Fibroblast of mammary gland (primary cell): ENCODE results near the gene RBPJ.

Experiments
- DNase-seq: peaks from one replicate; pipeline ENCODE4 v3.0.0-alpha.2; 2010; ENCODE audit warnings: low read depth
- H3K4me3 ChIP-seq: 2 replicates; pipeline ENCODE4 v1.5.1; 2011; ENCODE audit warnings: low read depth, mild to moderate bottlenecking, low read length, moderate library complexity; ENCODE audit not compliant: control insufficient read depth
- TF ChIP-seq, protein P1 (sequence below): conservative IDR thresholded peaks from 2 replicates; pipeline ENCODE4 v1.5.1; 2011; ENCODE audit warnings: low read depth, low read length, inconsistent platforms; ENCODE audit not compliant: control insufficient read depth, insufficient read depth

The RBPJ gene

DNA sequence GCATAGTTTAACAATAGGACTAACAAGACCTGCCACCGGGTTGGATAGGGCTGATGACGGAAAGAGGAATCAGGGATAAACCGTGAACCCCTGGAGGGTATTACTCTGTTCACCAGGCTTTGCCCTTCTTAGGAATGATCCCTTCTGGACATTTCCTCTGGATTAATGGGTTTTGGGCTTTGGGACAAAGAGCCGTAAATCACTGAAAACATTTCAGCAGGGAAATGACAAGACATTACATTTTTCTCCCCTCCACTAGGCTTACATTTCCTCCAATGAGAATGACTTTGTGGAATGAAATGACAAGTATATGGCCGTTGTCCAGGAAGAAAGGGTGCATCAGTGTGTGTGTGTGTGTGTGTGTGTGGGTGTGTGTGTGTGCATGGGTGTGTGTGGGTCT, 25.9 kb upstream of the RBPJ start:
- no peak for DNase-seq
- TF ChIP-seq, protein P1, sequence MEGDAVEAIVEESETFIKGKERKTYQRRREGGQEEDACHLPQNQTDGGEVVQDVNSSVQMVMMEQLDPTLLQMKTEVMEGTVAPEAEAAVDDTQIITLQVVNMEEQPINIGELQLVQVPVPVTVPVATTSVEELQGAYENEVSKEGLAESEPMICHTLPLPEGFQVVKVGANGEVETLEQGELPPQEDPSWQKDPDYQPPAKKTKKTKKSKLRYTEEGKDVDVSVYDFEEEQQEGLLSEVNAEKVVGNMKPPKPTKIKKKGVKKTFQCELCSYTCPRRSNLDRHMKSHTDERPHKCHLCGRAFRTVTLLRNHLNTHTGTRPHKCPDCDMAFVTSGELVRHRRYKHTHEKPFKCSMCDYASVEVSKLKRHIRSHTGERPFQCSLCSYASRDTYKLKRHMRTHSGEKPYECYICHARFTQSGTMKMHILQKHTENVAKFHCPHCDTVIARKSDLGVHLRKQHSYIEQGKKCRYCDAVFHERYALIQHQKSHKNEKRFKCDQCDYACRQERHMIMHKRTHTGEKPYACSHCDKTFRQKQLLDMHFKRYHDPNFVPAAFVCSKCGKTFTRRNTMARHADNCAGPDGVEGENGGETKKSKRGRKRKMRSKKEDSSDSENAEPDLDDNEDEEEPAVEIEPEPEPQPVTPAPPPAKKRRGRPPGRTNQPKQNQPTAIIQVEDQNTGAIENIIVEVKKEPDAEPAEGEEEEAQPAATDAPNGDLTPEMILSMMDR = no peak
- no peak overlapping the region for H3K4me3 ChIP-seq

DNA sequence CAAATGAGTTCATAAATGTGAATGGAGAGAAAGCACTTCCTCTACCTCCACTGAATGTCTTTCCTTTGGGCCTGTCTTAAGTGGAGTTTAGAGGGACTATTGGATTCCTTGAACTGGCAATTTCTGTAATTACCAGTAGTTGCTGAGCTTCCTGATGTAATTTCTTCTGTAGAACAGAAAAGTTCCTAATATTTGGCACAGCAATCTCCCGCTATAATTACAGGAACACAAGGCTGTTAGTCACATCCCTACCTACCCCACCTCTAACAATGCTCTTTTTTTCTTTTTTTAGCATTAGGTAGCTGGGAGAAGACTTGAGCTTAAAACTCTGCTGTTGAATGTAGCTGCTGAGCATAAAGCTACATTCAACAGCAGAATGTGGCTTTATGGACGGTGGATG, 24.8 kb upstream of the RBPJ start:
- TF ChIP-seq, protein P1 = no peak
- no peak for DNase-seq
- no peak overlapping the region for H3K4me3 ChIP-seq

DNA sequence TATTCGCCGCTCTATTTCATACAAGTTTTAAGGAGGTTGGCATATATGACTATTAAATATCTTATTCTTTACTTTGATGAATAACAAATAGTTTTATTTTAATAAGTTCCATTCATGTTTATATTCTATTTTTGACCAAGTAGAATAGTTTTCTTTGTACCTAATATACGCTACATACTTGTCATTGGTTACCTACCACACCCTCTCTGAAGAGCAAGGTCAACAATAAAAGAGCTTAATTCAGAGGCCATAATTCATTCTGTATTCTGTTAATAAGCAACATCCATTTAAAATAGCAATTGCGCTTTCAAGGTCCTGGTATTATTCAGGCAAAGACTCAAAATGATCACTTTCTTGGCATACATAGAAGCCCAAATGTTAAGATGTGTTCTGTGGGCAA, 24.3 kb upstream of the RBPJ start:
- no peak overlapping the region for H3K4me3 ChIP-seq
- no peak for DNase-seq
- TF ChIP-seq, protein P1 = no peak

DNA sequence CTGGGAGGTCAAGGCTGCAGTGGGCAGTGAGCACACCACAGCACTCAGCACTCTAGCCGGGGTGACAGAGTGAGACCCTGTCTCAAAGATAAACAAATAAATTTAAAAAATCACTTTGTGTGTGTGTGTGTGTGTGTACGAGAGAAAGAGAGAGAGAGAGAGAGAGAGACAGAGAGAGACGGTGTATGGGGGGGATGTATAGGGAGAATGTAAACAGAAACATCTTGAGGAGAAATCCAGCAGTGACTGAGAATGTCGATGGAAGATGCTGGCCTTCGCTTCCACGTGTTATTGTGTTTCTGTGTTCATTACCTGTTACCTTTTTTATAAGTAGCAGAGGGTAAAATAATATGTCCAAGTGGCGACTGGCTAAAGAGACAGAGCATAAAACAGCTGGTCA, 23.6 kb upstream of the RBPJ start:
- no peak for DNase-seq

DNA sequence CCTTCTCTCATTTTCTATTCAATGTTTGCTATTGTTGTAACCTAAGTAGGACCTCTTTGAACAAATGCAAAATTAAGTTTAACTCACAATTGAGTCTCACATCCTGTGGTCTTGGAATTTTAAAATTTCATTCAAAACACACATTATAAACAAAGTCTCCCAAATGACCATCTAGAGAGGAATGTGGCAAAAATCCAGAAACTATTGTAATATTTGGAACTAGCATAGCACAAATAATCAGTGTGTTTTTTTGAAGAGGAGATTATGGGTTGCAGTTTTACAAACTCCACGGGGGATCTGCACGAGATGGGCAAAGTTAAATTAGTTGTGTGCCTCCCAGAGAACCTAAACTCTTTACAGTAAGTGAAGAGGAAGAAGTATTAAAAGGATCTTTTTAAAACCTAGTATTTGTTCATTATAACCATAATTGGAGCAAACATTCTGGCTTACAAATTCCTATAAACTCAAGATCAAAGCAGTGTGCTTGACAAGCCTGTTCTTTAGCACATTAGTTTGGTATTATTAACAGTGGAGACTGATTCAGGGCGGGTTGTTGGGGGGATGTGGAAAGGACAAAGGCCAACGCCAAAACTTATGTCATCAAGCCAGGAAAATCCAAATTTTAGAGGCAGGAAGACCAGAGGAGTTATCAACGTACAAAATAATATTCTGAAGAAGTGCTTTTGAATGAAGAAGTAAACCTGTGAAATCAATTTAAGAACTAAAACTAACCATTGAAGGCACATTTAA, 22.4 kb upstream of the RBPJ start:
- peak; percentile 67 for DNase-seq
- no peak overlapping the region for H3K4me3 ChIP-seq
- TF ChIP-seq, protein P1 = no peak

More for the DNA sequence above, 23.6 kb upstream of the RBPJ start:
- TF ChIP-seq, protein P1 = no peak
- no peak overlapping the region for H3K4me3 ChIP-seq

DNA sequence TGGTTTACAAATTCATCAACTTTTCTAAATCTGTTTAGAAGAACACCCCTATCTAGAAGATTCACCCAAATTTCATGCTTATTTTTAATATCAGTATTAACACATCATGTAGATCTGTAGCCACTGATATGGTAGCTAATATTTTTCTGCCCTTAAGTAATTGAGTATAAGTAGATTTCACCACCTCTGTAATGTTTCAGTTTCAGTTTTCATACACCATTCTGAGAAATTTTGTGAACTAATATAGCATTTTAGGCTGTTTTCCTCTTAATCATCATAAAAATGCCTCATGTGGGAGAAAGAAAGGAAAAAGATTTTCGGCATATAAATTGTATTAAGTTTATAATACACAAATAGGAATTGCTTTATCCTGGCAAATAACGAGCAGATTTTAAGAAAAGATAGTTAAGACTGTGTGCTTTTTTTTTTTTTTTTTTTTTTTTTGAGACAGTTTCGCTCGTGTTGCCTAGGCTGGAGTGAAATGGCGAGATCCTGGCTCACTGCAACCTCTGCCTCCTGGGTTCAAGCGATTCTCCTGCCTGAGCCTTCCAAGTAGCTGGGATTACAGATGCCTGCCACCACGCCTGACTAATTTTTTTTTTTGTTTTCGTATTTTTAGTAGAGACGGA, 21.4 kb upstream of the RBPJ start:
- H3K4me3 ChIP-seq = no peak overlapping the region
- no peak for DNase-seq
- TF ChIP-seq, protein P1 = no peak
